ENCODE measurements around the gene MRTFB.

MRTFB gene

DNA sequence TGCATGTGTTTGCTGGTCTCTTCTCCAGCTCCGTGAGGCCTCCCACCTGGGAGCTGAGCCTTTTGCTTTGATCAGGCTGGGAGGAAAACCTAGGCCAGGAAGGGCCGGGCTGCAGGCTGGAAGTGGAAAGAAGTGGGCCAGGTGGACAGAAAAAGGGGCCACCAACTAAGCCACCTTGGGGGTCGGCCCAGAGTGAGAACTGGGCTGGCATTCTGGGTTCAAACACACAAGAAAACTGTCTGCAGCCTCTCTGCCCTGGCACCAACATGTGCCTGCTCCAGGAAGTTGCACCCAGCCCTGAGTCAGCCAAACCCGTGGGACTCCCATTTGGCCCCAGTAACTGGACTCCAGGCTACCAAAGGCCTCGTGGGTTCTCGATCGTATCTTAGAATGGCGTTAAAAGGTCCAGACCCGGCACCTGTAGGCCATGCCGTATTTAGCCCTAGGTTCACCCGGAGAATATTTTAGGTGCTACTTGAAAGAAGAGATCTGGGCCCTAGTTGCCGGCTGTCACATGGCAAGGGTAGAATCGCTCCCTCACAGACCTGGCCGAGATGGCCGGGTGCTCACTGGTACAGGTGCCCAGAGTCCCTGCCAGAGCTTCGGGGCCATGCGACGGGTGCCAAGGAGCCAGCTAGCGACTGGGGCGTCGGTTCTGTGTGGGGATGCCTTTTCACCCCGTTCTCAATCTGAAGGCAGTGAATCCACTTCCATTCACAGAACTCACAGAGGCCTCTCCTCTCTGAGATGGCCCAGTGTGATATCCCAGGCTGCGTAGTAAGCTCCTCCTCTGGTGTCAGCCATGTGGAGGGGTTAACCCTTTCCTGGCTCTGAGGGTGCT, 236.6 kb downstream of the MRTFB start:
- no peak for DNase-seq (ENCODE audit: low spot score)

GRCh38 chr16:14308368-14308723, 237.2 kb downstream of the MRTFB start:
- DNase-seq (ENCODE audit: low spot score): no peak

DNA sequence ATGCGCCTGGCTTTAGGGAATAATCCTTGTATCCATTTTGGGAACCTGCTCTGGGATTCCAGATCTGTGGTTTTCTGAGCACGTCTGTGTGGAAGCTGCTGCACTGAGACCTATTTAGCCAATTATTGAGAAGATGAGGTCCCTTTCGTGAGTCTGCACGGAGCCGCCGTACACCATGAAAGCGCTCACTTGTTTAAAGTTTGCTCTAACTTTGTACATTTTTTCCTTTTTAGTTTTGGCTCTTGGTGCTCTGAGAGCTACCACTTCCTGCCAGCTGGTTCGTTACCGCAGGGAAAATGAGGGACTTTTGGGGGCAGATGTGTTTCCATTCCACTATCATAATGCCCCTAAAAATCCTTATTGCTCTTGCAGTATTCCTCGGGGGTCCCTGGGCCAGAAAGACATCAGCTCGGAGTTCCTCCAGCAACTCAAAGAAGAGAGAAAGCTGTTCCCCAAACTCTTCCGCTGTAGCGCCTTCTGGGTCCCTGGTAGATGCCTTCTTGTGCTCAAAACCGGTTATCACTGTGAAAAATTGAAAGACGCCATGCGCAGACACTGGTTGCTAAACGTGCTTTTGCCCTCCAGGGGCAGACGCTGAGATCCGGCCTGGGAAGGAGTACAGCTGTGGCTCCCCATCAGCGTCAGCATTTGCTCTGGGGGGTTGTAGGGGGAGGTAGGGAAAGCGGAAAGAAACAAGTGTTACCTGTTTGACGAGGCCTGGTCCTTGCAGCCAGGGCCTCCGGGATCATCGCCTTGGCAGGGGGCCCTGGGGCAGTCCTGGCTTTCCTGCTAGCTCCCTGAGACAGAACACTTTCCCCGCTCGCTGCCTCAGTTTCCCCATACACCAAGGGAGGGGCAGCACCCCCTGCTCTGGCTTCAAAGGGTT, 238.1 kb downstream of the MRTFB start:
- DNase-seq (ENCODE audit: low spot score): no peak

GRCh38 chr16:14309906-14310305, 238.8 kb downstream of the MRTFB start:
- no peak for DNase-seq (ENCODE audit: low spot score)

DNA sequence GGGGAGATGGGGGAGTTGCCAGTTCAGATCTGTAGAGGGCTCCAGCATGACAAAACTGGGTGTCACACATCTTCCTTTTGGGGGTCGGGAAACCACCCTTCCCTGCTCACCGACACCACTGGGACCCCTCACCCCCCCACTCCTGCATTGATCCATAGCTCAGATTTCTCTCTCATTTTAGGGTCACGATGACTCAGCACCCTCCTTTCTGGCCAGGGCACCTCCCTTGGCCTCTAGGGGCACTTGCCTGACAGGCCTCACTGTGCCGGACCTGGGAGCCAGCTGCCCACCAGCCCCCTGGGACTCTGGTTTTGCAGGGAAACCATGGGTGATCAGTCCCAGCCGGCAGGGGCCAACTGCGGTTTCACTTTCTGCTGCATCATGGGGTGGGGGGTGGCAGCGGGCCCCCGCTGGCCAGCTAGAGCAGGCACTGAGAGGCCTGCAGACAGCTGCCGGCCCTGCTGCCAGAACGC, 239.4 kb downstream of the MRTFB start:
- no peak for DNase-seq (ENCODE audit: low spot score)

GRCh38 chr16:14314116-14314515, 243.0 kb downstream of the MRTFB start:
- DNase-seq (ENCODE audit: low spot score): no peak

GRCh38 chr16:14315683-14316320, 244.7 kb downstream of the MRTFB start:
- DNase-seq (ENCODE audit: low spot score): no peak
